Liver (tissue), 3 donors: ENCODE data around the gene ZNF292.

ENCODE experiments used
- CTCF ChIP-seq: fragments of 150-350 bp; IDR thresholded peaks from 2 replicates; pipeline ENCODE4 v1.5.1; 2017; ENCODE audit warnings: improper control_type of control experiment, low read depth, low read length; ENCODE audit not compliant: missing input control
- EGR1 ChIP-seq, 2 donors: IDR thresholded peaks; 2 replicates each; pipeline ENCODE4 v1.6.1; 2016 to 2018; ENCODE audit warnings: antibody characterized with exemption in 2 of 2, low read depth in 2 of 2
- GABPA ChIP-seq, 2 donors: IDR thresholded peaks in 1 of 2; conservative IDR thresholded peaks in 1 of 2; 2 replicates each; pipeline ENCODE4 v1.6.1; 2016; ENCODE audit warnings: antibody characterized with exemption in 2 of 2, mild to moderate bottlenecking in 1 of 2, moderate library complexity in 1 of 2
- HNF4A ChIP-seq, 2 donors: conservative IDR thresholded peaks; 2 replicates each; pipeline ENCODE4 v1.6.1; 2016; ENCODE audit warnings: antibody characterized with exemption in 2 of 2, mild to moderate bottlenecking in 2 of 2
- JUND ChIP-seq, 2 donors: IDR thresholded peaks; 2 replicates each; pipeline ENCODE4 v1.6.1; 2016; ENCODE audit warnings: antibody characterized with exemption in 2 of 2
- MAX ChIP-seq: IDR thresholded peaks from 2 replicates; pipeline ENCODE4 v1.6.1; 2016; ENCODE audit warnings: antibody characterized with exemption
- NR2F2 ChIP-seq: IDR thresholded peaks from 2 replicates; pipeline ENCODE4 v1.6.1; 2016; ENCODE audit warnings: antibody characterized with exemption
- RAD21 ChIP-seq, 2 donors: IDR thresholded peaks; 2 replicates each; pipeline ENCODE4 v1.6.1; 2016; ENCODE audit warnings: antibody characterized with exemption in 2 of 2, mild to moderate bottlenecking in 2 of 2
- REST ChIP-seq: IDR thresholded peaks from 2 replicates; pipeline ENCODE4 v1.6.1; 2016; ENCODE audit warnings: antibody characterized with exemption, mild to moderate bottlenecking
- RXRA ChIP-seq, 2 donors: IDR thresholded peaks; 2 replicates each; pipeline ENCODE4 v1.6.1; 2017 to 2018; ENCODE audit warnings: antibody characterized with exemption in 2 of 2, mild to moderate bottlenecking in 1 of 2
- TAF1 ChIP-seq: conservative IDR thresholded peaks from 2 replicates; pipeline ENCODE4 v1.6.1; 2016; ENCODE audit warnings: antibody characterized with exemption, mild to moderate bottlenecking
- YY1 ChIP-seq: IDR thresholded peaks from 2 replicates; pipeline ENCODE4 v1.6.1; 2016; ENCODE audit warnings: antibody characterized with exemption, mild to moderate bottlenecking
- ZBTB33 ChIP-seq: IDR thresholded peaks from 2 replicates; pipeline ENCODE4 v1.6.1; 2016; ENCODE audit warnings: antibody characterized with exemption
- donor health status: healthy.
- donor health status: healthy.

- TF ChIP-seq RAD21 (IDR thresholded peaks at IDR 0.05) (no peak), JUND (IDR thresholded peaks at IDR 0.05) (no peak), CTCF (no peak), RXRA (IDR thresholded peaks at IDR 0.05) (no peak), NR2F2 (no peak), TAF1 (no peak), EGR1 (IDR thresholded peaks at IDR 0.05; ENCODE audit: low read depth in 2 of 2) (no peak), GABPA (IDR thresholded peaks at IDR 0.05 in 1 of 2, conservative IDR thresholded peaks at IDR 0.05 in 1 of 2) (no peak), YY1 (no peak), REST (no peak), ZBTB33 (no peak), MAX (no peak), HNF4A (conservative IDR thresholded peaks at IDR 0.05) (no peak)
Measured at GRCh38 chr6:87176493-87176892, 21.1 kb downstream of the ZNF292 start.
